Middle frontal gyrus (tissue), 1 donor: ENCODE data around the gene GSE1.

Experiments
- DNase-seq: peaks from one replicate; pipeline ENCODE4 v3.0.0-alpha.2; 2015; ENCODE audit warnings: low spot score; ENCODE audit errors: extremely low spot score

The GSE1 gene

DNA sequence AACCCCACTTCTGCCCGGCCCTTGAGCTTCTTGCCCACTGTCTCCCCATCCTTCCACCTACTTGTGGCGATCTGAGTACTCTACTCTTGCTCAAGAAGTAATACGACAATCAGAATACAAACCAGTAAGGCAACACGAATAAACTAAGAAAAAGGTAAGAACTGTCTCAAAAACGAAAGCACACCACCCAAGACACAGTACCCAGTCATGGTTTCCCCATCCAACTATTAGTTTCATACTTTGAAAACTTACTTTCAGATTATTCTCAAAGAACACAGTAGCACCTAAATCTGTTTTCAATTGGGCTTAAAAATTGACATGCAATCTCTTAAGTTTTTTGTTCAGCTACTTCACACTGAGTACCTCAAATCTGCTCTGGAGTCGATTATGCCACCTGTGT is 61.7 kb downstream of the GSE1 start:
- DNase-seq, result no peak

DNA sequence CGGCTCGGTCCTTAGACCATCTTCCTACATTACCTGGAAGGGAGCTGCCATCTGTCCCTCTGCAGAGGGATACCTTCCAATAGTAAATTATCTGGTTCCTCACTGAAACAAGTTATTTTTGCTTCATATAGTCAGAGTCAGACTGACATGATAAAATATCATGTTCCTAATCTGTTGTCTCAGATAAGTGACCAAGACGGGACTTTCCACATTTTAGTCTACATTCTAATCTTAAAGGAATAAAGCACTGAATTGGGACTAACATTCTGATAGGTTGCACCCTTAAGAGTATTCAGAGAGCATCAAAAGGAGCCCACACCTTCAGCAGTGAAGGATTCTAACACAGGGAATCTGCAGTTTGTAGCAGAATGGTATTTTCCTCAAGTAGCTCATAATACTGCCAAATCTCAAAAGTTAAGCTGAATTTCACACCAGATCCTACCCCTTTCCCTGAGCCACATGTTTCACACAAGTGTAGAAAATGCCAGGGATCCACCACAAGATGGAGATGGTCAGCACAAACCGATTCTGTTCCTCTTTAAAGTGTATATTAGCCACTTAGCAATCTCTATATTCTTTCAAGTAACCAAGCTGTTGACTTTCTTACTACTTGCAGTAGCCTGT is 62.2 kb downstream of the GSE1 start:
- no peak for DNase-seq

DNA sequence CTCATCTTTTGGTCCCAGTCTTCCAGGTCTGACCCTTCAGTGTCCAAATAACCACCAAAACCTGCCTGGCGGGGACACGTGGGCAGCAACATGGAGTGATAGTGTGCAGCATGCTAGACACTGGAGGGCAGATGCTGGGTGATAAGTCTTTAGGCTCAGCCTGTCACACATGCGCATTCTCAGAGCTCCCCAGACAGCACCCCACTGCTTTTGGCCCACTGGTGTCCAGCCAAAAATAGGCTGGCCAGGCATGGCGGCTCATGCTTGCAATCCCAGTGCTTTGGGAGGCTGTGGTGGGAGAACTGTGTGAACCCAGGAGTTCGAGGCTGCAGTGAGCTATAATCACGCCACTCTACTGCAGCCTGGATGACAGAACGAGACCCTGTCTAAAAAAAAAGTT is 63.3 kb downstream of the GSE1 start:
- DNase-seq, result no peak

DNA sequence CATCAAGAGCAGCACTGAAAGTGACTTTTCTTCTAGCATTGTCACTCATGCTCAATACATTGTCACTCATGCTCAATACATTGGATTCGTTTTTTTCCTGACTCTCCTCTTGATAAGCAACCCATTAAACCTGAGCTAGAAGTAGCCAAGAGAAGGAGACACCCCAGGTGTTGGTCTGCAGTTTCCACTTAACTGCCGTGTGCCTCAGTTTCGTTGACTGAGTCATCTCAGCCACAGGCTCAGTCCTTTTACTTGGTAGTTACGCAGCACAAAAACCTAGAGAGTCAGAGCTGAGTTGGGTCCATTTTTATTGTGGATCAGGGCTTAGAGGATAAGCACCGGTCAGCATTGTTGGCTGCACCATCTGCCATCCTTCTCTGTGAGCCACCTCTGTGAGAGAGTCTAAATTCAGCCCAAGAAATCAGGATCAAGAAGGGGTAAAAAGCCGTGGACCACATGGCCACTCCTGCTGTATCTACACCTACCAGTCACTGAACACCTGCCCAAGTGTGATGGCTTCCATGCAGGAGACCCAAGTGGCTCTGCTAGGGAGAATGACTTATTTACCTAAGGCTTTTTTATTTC is 64.4 kb downstream of the GSE1 start:
- DNase-seq, result no peak

DNA sequence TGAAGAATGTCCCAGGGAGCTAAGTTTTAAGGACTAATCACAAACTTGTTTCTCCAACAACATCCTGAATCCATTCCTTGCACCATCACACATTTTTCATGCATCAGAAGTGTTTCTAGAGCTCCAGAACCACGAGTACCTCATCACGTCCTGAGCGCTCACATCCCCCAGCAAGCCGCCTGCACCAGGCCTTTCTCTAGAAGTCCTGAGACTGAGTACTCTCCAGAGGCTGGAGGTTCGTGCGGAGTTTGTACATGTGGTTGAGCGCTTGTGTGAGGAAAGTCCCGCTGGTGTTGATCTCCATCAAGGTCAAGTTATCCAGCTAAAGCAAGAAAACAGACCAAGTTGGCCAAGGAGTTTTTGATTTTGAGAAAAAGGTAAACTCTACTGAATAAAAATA is 64.9 kb downstream of the GSE1 start:
- DNase-seq, result no peak

DNA sequence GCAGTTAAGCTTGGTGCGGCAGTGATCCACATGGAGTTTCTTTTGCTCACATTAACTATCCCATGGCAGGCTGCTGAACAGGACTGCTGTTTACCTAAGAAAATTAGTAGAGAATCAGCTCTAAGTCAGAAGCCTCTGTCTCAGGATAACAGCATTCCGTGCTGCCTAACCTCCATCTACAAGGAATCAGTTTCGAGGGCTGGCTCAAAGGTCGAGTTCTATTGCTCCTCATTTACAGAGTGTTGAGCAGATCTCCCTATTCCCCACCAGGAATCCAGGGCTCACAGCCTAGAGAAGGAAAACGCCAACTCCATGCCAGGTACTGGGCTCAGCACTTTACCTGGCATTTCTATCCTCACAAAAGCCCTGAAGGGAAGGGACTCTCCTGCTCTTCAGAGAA is 65.7 kb downstream of the GSE1 start:
- no peak for DNase-seq

DNA sequence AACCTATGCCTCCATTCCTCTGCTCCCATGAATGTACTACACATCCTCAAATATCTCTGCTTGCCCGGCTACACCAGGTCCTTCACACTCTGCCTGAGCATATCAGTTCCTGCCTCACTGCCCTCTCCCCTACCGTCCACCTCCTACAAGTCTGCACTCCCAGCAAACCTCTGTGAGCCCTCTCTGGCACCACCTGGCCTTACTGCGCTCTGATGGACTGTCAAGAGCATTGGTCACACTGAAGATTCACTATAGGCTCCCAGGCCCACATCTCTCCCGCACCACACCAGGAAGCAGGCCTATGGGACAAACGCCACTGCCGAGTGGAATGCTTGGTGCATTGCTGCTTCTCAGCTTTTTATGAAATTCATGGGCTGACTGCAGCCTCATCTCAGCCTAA is 66.7 kb downstream of the GSE1 start:
- no peak for DNase-seq

DNA sequence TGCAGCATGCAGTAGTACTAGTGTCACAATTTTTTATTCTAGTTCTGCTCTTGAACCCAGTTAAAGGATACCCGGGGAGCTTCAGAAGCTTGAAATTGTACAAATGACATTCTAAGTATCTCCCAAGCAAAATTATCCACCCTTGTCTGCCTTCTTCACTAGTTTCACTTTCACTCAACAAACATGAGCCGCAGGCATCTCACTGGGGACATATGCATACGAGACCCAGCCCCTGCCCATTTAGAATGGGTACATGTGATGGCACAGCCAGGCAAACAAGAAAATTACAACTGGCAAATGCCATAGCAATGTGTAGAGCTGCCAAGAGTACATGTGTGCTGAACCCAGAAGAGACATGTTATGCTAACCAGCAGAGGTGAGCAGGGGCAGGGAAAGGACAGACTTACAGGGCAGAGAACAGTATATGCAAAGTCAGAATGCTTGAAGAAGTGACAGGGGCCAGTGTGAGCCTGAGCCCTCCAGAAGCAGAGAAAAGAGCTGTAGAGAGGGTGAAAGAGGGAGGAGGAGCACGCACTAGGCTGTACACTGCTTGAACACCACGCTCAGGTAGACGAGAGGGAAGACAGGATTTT is 67.3 kb downstream of the GSE1 start:
- no peak for DNase-seq

DNA sequence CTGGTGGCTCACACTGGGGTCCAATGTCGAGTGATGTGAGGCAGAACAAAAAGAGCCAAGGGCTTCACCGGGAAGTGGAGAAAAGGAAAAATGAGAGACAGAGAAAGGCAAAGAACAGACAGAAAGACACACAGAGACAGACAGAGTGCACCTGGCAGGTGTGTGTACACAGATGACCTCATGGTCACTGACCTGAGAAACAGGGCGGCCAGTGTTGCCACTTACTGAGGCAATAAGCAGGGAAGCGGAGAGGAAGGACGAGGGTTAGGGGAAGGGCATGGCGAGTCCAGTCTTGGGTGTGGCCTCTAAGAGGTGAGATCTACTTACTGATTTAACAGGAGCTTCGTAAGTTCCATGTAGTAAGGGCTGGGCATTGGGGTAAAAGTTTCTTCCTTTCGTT is 68.1 kb downstream of the GSE1 start:
- no peak for DNase-seq

DNA sequence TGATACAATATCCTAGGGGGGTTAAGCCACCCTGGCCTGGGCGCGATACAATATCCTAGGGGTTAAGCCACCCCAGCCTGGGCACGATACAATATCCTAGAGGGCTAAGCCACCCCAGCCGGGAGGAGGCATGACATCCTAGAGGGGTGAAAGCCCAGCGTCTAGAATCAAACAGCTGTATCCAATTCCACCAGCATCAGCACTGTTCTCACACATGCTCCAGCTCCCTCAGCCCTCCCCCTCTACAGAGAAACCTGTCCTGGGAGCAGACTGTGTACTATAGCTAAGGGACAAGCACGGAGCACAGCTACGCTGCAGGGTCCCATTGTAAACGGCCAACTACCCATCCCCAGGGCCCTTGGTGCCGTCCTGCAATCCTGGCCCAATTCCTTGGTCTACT is 69.4 kb downstream of the GSE1 start:
- no peak for DNase-seq

DNA sequence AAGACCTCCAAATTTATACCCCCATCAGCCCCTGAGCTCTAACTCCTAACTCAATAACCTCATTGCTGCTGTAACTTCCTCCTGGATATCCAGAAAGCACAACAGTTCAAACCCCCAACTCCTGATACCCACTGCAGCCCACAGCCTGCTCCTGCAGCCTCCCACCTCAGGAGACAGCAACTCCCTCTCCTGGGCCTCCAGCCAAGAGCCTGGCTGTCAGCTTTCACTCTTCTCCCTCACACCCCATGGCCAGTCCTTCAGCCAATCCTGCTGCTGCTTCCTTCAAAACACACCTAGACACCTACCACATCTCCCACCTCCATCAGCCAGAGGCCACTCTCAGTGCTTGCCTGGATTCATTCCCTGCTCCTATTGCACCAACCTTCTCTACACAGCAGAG is 70.2 kb downstream of the GSE1 start:
- DNase-seq, result no peak

DNA sequence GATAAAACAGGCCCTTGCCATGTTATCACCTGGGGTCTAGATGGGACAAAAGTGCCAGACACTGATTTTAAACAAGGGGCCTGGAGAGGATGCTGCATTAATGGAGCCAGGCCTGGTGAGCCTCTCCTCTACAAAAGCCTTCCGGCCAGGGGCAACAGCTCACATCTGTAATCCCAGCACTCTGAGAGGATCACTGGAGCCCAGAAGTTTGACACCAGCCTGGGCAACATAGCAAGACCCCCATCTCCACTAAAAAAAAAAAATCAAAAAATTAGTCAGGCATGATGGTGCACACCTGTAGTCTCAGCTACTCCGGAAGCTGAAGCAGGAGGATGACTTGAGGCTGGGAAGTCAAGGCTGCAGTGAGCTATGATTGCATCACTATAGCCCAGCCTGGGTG is 72.1 kb downstream of the GSE1 start:
- no peak for DNase-seq

DNA sequence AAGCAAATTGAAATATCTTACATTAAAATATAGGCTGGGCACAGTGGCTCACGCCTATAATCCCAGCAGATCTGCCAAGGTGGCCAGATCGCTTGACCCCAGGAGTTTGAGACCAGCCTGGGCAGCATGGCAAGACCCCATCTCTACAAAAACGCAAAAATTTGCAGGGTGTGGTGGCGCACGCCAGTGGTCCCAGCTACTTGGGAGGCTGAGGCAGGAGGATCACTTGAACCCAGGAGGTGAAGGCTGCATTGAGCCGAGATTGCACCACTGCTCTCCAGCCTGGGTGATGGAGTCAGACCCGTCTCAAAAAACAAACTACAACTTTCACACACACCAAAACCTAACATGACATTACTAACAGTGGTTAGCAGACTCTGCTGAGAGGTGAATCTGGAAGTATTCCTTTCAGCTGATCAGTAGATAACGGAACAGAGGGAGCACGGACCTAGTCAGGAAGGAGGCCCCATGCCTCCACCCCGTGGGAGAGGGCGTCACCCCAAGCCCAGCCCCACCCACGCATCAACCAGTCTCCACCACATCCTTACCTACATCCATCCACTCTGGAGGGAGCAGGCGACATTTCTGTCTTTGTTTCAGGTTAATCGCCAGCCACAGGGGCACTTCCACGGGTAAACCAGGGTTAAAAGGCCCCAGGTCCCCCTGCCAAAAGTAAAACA is 73.9 kb downstream of the GSE1 start:
- no peak for DNase-seq

DNA sequence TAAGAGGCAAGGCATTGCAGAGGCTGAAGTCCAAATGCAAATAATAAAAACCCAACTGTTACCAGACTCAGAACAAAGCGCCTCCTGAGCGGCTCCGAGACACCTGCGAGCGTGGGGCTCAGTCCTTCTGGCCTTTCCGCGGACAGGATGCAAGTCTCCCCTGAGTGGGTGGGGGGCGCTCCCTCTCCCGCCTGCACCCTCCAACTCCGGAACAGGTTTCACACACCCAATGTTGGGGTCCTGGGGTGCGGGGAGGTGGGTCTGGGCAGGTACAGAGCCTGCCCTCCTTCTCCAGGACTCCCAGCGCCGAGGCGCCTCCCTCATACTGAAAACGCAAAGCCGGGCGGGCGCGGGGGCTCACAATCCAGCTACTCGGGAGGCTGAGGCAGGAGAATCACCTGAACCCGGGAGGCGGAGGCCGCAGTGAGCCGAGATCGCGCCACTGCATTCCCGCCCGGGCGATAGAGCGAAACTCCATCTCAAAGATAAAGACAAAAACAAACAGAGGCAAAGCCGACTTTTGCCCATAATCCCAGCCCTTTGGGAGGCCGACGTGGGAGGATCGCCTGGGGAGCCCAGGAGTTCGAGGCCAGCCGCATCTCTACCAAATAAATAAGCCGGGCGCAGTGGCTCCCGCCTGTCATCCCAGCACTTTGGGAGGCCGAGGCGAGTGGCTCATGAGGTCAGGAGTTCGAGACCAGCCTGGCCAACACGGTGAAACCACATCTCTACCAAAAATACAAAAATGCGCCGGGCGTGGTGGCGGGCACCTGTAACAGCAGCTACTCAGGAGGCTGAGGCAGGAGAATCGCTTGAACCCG is 74.7 kb downstream of the GSE1 start:
- no peak for DNase-seq

DNA sequence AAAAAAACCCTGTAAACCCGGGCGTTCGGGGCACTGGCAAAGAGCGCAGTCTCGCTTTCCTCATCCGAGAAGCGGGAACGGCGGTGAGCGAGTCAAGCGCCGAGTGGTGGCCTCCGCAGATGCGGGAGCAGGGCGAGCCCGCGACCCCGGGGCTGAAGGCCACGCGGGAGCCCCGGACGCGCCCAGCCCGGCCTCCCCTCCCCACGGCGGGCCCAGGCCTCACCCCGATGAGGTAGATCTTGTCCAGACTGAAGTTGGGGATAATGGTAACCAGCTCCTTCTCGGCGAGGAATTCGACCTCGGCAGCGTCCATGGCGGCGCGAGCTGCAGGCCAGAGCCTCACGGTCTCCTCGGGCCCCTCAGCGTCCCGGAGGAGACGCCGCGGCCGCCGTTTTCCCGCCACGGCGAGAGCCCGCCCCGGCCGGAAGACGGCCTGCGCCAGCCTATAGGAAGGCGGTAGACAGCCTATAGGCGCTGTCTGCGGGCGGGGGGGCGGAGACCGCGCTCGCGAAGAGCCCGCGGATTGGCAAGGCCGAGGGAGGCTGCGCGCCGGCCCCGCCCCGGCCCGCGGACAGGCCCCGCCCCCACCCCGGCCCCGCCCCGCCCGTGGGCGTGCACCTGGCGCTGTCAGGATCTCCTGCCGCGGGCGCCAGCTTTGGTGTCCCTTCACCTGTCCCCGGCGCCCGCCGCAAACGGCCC is 75.6 kb downstream of the GSE1 start, which contains the start of gene GINS2:
GINS2 (minus strand) TSS at position 369 of the 699 bp plus-strand sequence; CDS start at position 313, 56 bp downstream.
- peak; percentile 47 for DNase-seq

DNA sequence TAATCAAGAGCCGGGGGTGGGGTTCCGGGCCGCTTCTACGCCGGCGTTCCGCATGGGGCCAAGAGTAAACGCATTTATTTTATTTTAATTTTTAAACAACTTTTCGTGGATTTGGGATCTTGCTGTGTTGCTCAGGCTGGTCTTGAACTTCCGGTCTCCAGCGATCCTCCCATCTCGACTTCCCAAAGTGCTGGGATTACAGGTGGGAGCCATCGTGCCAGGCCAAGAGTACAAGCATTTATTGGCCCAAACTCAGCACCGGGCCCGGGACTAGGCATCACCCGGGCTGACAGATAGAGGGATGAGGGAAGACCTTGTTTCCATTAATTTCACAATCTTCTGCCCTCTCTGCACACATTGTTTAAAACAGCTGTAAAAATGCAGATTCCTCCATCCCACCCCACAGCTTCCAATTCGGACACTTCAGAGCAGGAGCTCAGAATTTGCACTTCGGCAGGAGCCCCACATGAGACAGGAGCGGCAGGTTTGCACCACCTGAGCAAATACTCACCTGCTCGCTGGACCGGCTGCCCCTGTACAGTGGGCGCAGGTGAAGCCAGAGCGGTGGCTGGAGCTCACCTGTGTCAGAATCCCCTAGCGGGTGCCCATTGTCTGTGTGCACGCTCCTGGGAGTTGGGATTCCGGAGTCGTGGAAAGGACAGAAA is 76.3 kb downstream of the GSE1 start:
- DNase-seq, result no peak

DNA sequence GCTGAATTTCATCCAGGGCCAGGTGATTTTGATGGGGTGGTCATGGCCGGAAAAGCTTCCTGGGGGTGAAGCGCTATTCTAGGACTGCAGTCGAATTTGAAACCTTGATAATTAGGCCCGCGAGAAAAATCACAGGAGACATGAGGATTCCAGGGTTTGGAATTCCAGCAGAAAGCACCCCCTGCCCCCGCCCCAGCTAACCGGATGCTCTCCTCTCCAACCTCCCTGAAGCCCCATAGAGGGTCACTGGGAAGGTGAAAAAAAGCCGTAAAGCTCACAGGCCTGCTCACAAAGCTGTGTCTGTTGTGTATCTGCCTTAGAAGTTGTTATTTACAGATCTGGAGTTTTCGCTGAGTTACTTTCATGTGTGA is 76.8 kb downstream of the GSE1 start:
- DNase-seq, result no peak

DNA sequence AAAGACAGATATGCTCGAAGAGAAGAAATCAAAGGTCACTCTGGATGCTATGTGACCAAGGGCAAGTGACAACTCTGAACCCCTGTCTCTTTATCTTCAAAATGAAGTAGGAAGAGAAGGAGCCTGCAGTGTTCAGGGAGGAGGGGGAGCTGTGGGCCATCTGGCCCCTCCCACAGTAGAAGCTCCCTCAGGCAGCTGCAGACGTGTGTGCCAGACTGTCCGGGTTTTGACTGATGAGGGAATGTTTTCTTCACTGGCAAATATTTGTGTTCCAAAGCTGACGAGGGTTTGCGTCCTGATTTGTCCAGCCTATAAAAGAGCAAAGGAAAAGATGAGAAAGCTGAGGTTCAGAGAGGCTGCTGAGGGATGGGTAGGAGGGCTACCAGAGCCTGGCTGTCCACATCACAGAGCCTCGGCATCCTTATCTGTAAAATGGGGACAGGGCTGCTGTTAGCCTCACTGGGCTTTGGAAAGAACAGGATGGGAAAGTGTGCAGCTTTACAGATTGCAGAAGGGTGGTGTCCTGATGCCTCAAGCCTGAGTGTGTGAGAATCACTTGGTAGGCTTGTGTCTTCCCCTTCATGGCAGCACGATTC is 77.4 kb downstream of the GSE1 start:
- DNase-seq, result no peak

DNA sequence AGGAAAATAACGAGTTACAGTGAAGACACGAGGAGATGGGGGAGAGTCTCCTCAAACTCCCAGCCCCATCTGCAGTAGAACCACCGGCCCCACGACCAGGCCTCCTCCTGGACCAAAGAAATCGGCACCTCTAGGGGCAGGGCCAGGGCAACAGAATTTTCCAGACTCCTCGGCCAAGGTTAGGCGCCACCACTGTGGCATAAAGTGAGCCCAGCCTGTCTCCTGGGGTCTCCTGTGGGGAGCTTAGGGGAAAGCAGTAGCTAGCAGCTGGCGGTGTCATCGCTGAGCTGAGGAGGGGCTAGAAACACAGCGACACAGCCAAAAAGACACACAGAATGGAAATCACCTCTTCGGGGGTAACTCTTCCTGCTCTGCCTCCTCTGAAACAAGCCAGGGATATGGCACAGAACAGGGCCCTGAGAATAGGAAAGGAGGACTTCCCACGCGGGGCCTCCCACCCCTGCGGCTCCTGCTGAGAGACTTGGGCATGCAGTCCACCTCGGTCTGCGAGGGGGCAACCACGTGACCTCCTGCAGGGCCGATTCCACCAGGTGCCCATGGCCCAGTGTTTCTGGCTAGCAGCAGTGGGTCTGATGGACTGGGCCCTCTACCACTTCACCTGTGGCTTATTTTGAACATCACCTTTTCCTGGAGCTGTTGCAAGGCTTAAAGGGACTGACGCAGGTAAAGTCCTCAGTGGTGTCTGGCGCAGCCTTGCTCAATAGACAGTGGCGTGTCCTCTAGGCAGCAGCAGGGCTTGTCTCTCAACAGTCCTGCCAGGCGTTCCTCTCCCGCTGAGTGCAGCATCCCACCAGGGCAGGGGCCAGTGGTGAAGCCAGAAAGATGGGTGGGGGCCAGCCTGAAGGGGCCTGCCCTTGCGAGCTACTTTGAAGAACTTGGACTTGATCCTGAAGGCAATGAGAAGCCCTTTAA is 82.3 kb downstream of the GSE1 start:
- no peak for DNase-seq
